Stimulated activated CD4-positive, alpha-beta T cell treated with anti-CD3 and anti-CD28 coated beads, Interleukin-12 subunit alpha, Interleukin-12 subunit beta, amount 100 ng/mL, for 48 hours (primary cell): ENCODE measurements around the gene COG2.
"Not testable (repeated sequence)": the region's sequence is repeated elsewhere in the genome, so short reads cannot be mapped to it uniquely, and the experiment has no call there.

Experiments
- DNase-seq, 3 donors: peaks; one replicate each; pipeline ENCODE4 v3.0.0-alpha.2; 2020; ENCODE audit warnings: low read depth in 2 of 3, low spot score in 1 of 3

COG2 gene

GRCh38 chr1:230674581-230674980, 32.3 kb downstream of the COG2 start:
- no peak for DNase-seq

GRCh38 chr1:230677200-230677599, 34.9 kb downstream of the COG2 start:
- DNase-seq = no peak

- no peak for DNase-seq
Observed at GRCh38 chr1:230679192-230679591, 36.9 kb downstream of the COG2 start.

- DNase-seq = no peak
Observed at GRCh38 chr1:230679825-230680224, 37.5 kb downstream of the COG2 start.

GRCh38 chr1:230680300-230681025, 38.2 kb downstream of the COG2 start:
- DNase-seq = no peak

- no peak for DNase-seq
Observed at GRCh38 chr1:230681599-230681998, 39.3 kb downstream of the COG2 start.

GRCh38 chr1:230682274-230682673, 40.0 kb downstream of the COG2 start:
- no peak for DNase-seq

- no peak for DNase-seq
Observed at GRCh38 chr1:230682882-230683610, 40.8 kb downstream of the COG2 start.

- no peak for DNase-seq
Observed at GRCh38 chr1:230684146-230684545, 41.9 kb downstream of the COG2 start.

- DNase-seq = no peak
Observed at GRCh38 chr1:230684998-230685397, 42.7 kb downstream of the COG2 start.

GRCh38 chr1:230686747-230687146, 44.5 kb downstream of the COG2 start:
- no peak for DNase-seq

GRCh38 chr1:230690101-230690500, 47.8 kb downstream of the COG2 start:
- no peak for DNase-seq

GRCh38 chr1:230691615-230692014, 49.3 kb downstream of the COG2 start:
- no peak for DNase-seq

GRCh38 chr1:230693221-230693620, 50.9 kb downstream of the COG2 start:
- no peak for DNase-seq

GRCh38 chr1:230693777-230694176, 51.5 kb downstream of the COG2 start:
- no peak for DNase-seq

GRCh38 chr1:230694464-230694863, 52.2 kb downstream of the COG2 start:
- DNase-seq = no peak

GRCh38 chr1:230694991-230695390, 52.7 kb downstream of the COG2 start:
- DNase-seq = no peak

GRCh38 chr1:230696218-230696617, 53.9 kb downstream of the COG2 start:
- DNase-seq = no peak

GRCh38 chr1:230696722-230697437, 54.6 kb downstream of the COG2 start:
- DNase-seq = no peak

- no peak for DNase-seq
Observed at GRCh38 chr1:230698130-230698529, 55.8 kb downstream of the COG2 start.

- not testable (repeated sequence) for DNase-seq
Observed at GRCh38 chr1:230698964-230699363, 56.7 kb downstream of the COG2 start.

- DNase-seq = no peak
Observed at GRCh38 chr1:230699716-230700115, 57.4 kb downstream of the COG2 start.
